Uterus (tissue), 4 donors: ENCODE data around the gene ANKRD29. TPM values are rescaled to one million over a fixed set of nuclear protein-coding genes. Genes with fewer than 3 reads are reported as not detected.

Experiments used
- DNase-seq, 2 donors: peaks; one replicate each; pipeline ENCODE4 v3.0.0-alpha.2; 2019 to 2020
- H3K27ac ChIP-seq, 2 donors: fragments of 200-600 bp; sonication (generic); 1 replicate in 1 of 2; 2 replicates in 1 of 2; pipeline ENCODE4 v1.5.1; 2016 to 2018
- H3K27me3 ChIP-seq, 2 donors: fragments of 200-600 bp; sonication (generic); one replicate each; pipeline ENCODE4 v1.5.1; 2018 to 2019; ENCODE audit warnings: control low read depth in 1 of 2
- H3K36me3 ChIP-seq, 2 donors: fragments of 200-600 bp; sonication (generic); one replicate each; pipeline ENCODE4 v1.5.1; 2019; ENCODE audit warnings: control low read depth in 1 of 2
- H3K4me1 ChIP-seq, 2 donors: fragments of 200-600 bp; sonication (generic); one replicate each; pipeline ENCODE4 v1.5.1; 2018 to 2019; ENCODE audit warnings: control low read depth in 1 of 2
- H3K4me3 ChIP-seq, 2 donors: fragments of 200-600 bp; sonication (generic); 1 replicate in 1 of 2; 2 replicates in 1 of 2; pipeline ENCODE4 v1.5.1; 2018 to 2019; ENCODE audit warnings: mild to moderate bottlenecking in 1 of 2
- H3K9me3 ChIP-seq, 2 donors: fragments of 200-600 bp; sonication (generic); one replicate each; pipeline ENCODE4 v1.5.1; 2019; ENCODE audit warnings: control low read depth in 1 of 2
- POLR2A ChIP-seq, 2 donors: fragments of 450-650 bp; IDR thresholded peaks; one replicate each; pipeline ENCODE4 v1.6.1; 2016; ENCODE audit warnings: antibody characterized with exemption in 2 of 2, mild to moderate bottlenecking in 1 of 2, moderate library complexity in 1 of 2
- intact Hi-C: fragments of 100-400 bp; cut with DNase I; formaldehyde crosslinking; loops from one replicate; pipeline ENCODE4 v1.15.1; 2023; ENCODE audit warnings: low total_unique reads
- total RNA-seq, 4 donors: library from RNA; depleted of rRNA in 3 of 4; stranded (reverse); fragments of >200 nt in 3 of 4; gene quantifications; one replicate each; pipeline versions ENCODE4 v1.1.0 to v1.2.4, GENCODE V29; 2014 to 2023
- TF ChIP-seq, protein P1 (sequence below), 4 experiments: fragments of 200-600 bp in 2 of 4; fragments of 450-650 bp in 2 of 4; sonication (generic) in 2 of 4; IDR thresholded peaks; one replicate each; pipeline ENCODE4 v1.5.1; 2016 to 2019; ENCODE audit warnings: antibody characterized with exemption in 4 of 4, mild to moderate bottlenecking in 2 of 4, moderate library complexity in 1 of 4
- donor health status: DM: yes; HTN: yes; CAD: no.

The ANKRD29 gene
- total RNA-seq, 4 donors from 2014 or later: 10.8 to 33.4 (median 15.9) TPM

DNA sequence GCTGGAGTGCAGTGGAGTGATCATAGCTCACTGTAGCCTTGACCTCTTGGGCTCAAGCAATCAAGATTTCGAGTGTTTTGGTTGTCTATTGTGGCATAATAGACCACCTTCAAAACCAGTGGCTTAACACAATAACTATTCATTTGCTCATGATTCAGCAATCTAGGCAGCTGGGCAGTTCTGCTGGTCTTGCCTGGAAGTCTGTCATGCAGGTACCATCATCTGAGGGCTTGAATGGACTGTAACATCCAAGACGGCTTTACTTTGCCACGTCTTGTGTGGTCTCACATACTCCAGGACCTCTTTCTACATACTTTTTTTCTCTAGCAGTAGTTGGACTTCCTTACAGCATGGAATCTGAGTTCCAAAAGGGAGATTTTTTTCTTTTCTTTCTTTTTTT lies 13.2 kb upstream of the ANKRD29 start:
- no peak for TF ChIP-seq POLR2A (IDR thresholded peaks at IDR 0.05)
- intact Hi-C loops: no loop called here
- peak overlapping the region in 1 of 2 donors; percentile 13 for H3K27ac ChIP-seq

DNA sequence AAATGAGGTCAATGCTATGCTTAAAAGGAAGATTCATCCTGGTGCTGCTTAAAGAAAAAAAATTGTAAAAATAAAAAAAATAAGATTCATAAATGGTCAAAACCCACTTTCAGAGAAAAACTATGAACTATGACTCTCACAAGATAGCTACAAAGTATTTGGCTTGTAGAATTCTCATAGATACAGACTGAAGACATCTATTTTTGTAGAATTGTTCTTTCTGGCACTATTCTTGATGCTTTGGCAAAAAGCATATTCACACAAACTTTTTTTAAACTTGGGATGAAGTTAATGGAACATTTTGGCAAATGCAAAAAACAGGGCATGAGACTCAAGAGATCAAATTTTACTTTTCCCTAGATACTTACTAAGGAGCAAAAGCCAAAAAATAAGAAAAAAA lies 12.5 kb upstream of the ANKRD29 start:
- H3K9me3 ChIP-seq: no peaks in the 10 kb centered on the region
- DNase-seq: no peak
- no peak overlapping the region for H3K4me3 ChIP-seq
- H3K4me1 ChIP-seq: no peaks in the 10 kb centered on the region
- no peaks in the 10 kb centered on the region for H3K36me3 ChIP-seq
- intact Hi-C loops: no loop called here
- peak overlapping the region in 1 of 2 donors; percentile 13 for H3K27ac ChIP-seq
- TF ChIP-seq, protein P1, sequence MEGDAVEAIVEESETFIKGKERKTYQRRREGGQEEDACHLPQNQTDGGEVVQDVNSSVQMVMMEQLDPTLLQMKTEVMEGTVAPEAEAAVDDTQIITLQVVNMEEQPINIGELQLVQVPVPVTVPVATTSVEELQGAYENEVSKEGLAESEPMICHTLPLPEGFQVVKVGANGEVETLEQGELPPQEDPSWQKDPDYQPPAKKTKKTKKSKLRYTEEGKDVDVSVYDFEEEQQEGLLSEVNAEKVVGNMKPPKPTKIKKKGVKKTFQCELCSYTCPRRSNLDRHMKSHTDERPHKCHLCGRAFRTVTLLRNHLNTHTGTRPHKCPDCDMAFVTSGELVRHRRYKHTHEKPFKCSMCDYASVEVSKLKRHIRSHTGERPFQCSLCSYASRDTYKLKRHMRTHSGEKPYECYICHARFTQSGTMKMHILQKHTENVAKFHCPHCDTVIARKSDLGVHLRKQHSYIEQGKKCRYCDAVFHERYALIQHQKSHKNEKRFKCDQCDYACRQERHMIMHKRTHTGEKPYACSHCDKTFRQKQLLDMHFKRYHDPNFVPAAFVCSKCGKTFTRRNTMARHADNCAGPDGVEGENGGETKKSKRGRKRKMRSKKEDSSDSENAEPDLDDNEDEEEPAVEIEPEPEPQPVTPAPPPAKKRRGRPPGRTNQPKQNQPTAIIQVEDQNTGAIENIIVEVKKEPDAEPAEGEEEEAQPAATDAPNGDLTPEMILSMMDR (IDR thresholded peaks at IDR 0.05): no peak
- TF ChIP-seq POLR2A (IDR thresholded peaks at IDR 0.05): no peak
- no peaks in the 10 kb centered on the region for H3K27me3 ChIP-seq

More for the DNA sequence above, 13.2 kb upstream of the ANKRD29 start:
- Histone ChIP-seq H3K9me3 (no peaks in the 10 kb centered on the region), H3K4me3 (no peak overlapping the region), H3K36me3 (no peaks in the 10 kb centered on the region), H3K27me3 (no peaks in the 10 kb centered on the region), H3K4me1 (no peaks in the 10 kb centered on the region)
- no peak for DNase-seq

DNA sequence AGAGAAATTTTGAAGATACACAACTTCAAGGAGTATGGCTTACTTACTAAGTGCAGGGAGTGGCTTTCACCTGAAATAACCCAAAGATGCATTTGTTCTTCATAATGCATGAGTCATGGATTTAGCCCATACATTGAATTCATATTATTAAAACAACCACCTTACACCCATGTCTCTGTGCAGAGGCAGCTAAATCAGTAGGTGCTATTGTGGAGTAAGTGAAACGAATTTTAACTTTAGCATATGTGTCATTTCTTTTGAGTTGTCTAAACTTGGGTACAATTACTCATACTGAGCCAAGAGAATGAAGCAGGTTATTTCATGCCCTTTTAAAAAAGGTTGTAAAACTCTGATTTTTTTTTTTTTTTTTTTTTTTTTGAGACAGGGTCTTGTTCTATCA lies 11.0 kb upstream of the ANKRD29 start:
- Histone ChIP-seq H3K27me3 (no peaks in the 10 kb centered on the region), H3K4me1 (no peaks in the 10 kb centered on the region), H3K27ac (no peak overlapping the region), H3K9me3 (no peaks in the 10 kb centered on the region), H3K4me3 (no peak overlapping the region), H3K36me3 (no peaks in the 10 kb centered on the region)
- no peak for DNase-seq
- TF ChIP-seq POLR2A (IDR thresholded peaks at IDR 0.05): no peak
- TF ChIP-seq, protein P1 (IDR thresholded peaks at IDR 0.05): no peak
- intact Hi-C loops: no loop called here

DNA sequence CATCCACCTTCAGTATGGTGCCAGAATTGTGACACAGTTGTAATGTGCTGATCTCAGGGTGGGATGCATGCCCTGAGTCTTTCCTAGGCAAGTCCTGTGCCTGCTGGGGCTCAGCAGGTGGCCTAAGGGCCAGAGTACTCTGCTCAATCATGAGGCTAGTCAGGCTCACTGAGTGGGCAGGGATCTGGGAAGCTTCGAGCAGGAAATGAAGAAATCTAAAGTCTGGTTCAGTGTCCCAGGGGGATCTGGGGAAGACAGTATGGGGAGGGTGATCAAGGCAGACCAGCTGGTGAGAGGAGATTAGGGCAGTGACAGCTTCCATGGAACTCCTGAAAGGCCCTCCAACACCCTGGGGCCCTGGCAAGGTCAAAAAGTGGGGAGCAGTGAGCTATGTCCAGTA lies 8.9 kb upstream of the ANKRD29 start:
- Histone ChIP-seq H3K9me3 (no peaks in the 10 kb centered on the region), H3K27me3 (no peaks in the 10 kb centered on the region), H3K4me3 (no peak overlapping the region), H3K27ac (no peak overlapping the region), H3K36me3 (no peaks in the 10 kb centered on the region), H3K4me1 (no peaks in the 10 kb centered on the region)
- no peak for DNase-seq
- intact Hi-C loops: no loop called here
- TF ChIP-seq, protein P1 (IDR thresholded peaks at IDR 0.05): no peak
- TF ChIP-seq POLR2A (IDR thresholded peaks at IDR 0.05): no peak

DNA sequence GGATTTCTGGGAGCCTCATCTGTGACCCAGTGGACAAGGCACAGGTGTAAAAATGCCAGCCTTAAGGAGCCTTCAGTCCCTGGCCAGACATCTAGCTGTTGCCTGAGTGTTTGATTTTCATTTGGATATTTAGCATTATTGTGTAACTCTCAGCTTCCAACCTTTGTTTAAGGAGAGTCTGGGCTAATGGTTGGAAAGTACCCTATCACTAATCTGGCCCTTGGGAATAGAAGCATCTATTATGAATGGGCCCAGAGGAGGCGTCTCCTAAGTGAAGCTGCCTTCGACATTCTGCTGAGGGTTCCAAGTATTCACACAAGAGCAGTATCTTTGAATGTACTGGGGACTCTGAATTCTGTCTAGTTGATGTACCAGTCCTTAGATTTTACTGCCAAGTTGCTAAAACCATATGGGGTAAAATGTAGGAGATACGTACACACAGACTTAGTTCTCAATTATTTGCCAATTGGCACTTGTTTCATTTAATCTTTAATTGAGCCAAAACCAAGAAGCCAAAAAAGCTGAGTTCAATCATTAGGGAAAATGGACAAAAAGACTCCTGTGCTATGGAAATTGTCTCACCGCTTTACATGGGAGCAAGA lies 7.2 kb upstream of the ANKRD29 start:
- Histone ChIP-seq H3K27ac (no peak overlapping the region), H3K27me3 (no peaks in the 10 kb centered on the region), H3K36me3 (no peaks in the 10 kb centered on the region), H3K9me3 (no peaks in the 10 kb centered on the region), H3K4me3 (no peak overlapping the region), H3K4me1 (no peaks in the 10 kb centered on the region)
- intact Hi-C loops: no loop called here
- TF ChIP-seq POLR2A (IDR thresholded peaks at IDR 0.05): no peak
- TF ChIP-seq, protein P1 (IDR thresholded peaks at IDR 0.05): no peak
- no peak for DNase-seq
